OCI-LY7 (cell line): ENCODE results near the gene EPB41L2. TPM values are rescaled to one million over a fixed set of nuclear protein-coding genes. Genes with fewer than 3 reads are reported as not detected.

ENCODE experiments used
- BruUV-seq: library from RNA; stranded (reverse); fragments of 400-500 nt; replicated peaks from 2 replicates; lab custom pipeline; 2021; lab: Mats Ljungman, UMichigan
- CTCF ChIA-PET: fragments of 300-600 bp; sonication (Branson Sonifier 250); formaldehyde crosslinking; loops from one replicate; lab custom pipeline; 2022; ENCODE audit warnings: antibody characterized with exemption; ENCODE audit not compliant: unreplicated experiment; lab: Charles Lee
- POLR2A ChIA-PET: fragments of 300-600 bp; sonication (Branson Sonifier 250); formaldehyde crosslinking; loops from one replicate; lab custom pipeline; 2022; ENCODE audit warnings: antibody characterized with exemption; lab: Charles Lee
- DNase-seq: peaks from one replicate; pipeline ENCODE4 v3.0.0-alpha.2; 2015; ENCODE audit warnings: low spot score
- H2AFZ ChIP-seq: fragments of 200-600 bp; sonication (generic), shearing (Covaris generic); 2 replicates; pipeline ENCODE4 v1.6.1; 2014; ENCODE audit warnings: mild to moderate bottlenecking, antibody characterized with exemption, low read length, moderate library complexity
- H3K27ac ChIP-seq: fragments of 200-600 bp; sonication (generic); 2 replicates; pipeline ENCODE4 v1.5.1; 2014; ENCODE audit warnings: mixed run types, low read depth, mild to moderate bottlenecking, moderate library complexity, low read length, inconsistent platforms; ENCODE audit not compliant: poor library complexity, severe bottlenecking
- H3K36me3 ChIP-seq: fragments of 200-600 bp; sonication (generic); 2 replicates; pipeline ENCODE4 v1.6.1; 2014; ENCODE audit warnings: mild to moderate bottlenecking, antibody characterized with exemption, low read length, moderate library complexity, mixed read lengths; ENCODE audit not compliant: insufficient read depth
- H3K4me1 ChIP-seq: fragments of 200-600 bp; sonication (generic); 2 replicates; pipeline ENCODE4 v1.5.1; 2014; ENCODE audit warnings: mild to moderate bottlenecking, low read length; ENCODE audit not compliant: insufficient read depth, poor library complexity, severe bottlenecking
- H3K4me2 ChIP-seq: fragments of 200-600 bp; sonication (generic); 2 replicates; pipeline ENCODE4 v1.6.1; 2014; ENCODE audit warnings: mild to moderate bottlenecking, low read length
- H3K4me3 ChIP-seq: fragments of 200-600 bp; sonication (generic); 2 replicates; pipeline ENCODE4 v1.5.1; 2014; ENCODE audit warnings: mild to moderate bottlenecking, low read depth, low read length; ENCODE audit not compliant: poor library complexity, severe bottlenecking
- H3K79me2 ChIP-seq: fragments of 200-600 bp; sonication (generic); 2 replicates; pipeline ENCODE4 v1.6.1; 2016; ENCODE audit warnings: low read depth, mild to moderate bottlenecking, low read length, moderate library complexity, mixed read lengths; ENCODE audit not compliant: insufficient read depth
- H3K9me2 ChIP-seq: fragments of 200-600 bp; sonication (generic); 2 replicates; pipeline ENCODE4 v1.6.1; 2016; ENCODE audit warnings: mild to moderate bottlenecking, low read length, mixed read lengths; ENCODE audit not compliant: insufficient read depth
- H3K9me3 ChIP-seq: fragments of 200-600 bp; sonication (generic); 2 replicates; pipeline ENCODE4 v1.6.1; 2014; ENCODE audit warnings: mild to moderate bottlenecking, mixed run types, low read length, mixed read lengths
- H4K20me1 ChIP-seq: fragments of 200-600 bp; sonication (generic); 2 replicates; pipeline ENCODE4 v1.6.1; 2014; ENCODE audit warnings: mild to moderate bottlenecking, antibody characterized with exemption, low read length, moderate library complexity, mixed read lengths; ENCODE audit not compliant: insufficient read depth
- CTCF ChIP-seq: fragments of 200-600 bp; sonication (generic); conservative IDR thresholded peaks from 2 replicates; pipeline ENCODE4 v1.5.1; 2014; ENCODE audit warnings: mild to moderate bottlenecking, antibody characterized with exemption, low read length, moderate library complexity, mixed read lengths
- EZH2phosphoT487 ChIP-seq: fragments of 200-600 bp; sonication (generic); IDR thresholded peaks from 2 replicates; pipeline ENCODE4 v1.6.1; 2018; ENCODE audit warnings: low read depth, borderline replicate concordance, mild to moderate bottlenecking, mixed run types, antibody characterized with exemption, low read length, moderate library complexity, mixed read lengths
- intact Hi-C: fragments of 100-400 bp; cut with micrococcal nuclease; formaldehyde crosslinking; loops from one replicate; pipeline ENCODE4 v1.10.0; 2022; ENCODE audit not compliant: unreplicated experiment
- total RNA-seq, 2 experiments: library from RNA; depleted of rRNA in 1 of 2; stranded (reverse); fragments of >200 nt in 1 of 2; shearing (Covaris generic) in 1 of 2; gene quantifications; 2 replicates each; pipeline ENCODE4 v1.2.3, GENCODE V29; 2014 to 2022

The EPB41L2 gene
- total RNA-seq, 2 experiments from 2014 or later, result 36.7 to 138 TPM

- H3K27ac ChIP-seq, result no peak overlapping the region
- TF ChIP-seq CTCF (no peak), EZH2phosphoT487 (no peak)
- no peaks in the 10 kb centered on the region for H4K20me1 ChIP-seq
- H3K4me1 ChIP-seq, result no peaks in the 10 kb centered on the region
- no peak overlapping the region for H3K4me2 ChIP-seq
- H3K9me3 ChIP-seq, result peaks cover 25% of the 10 kb centered on the region
- no peak overlapping the region for H2AFZ ChIP-seq
- H3K4me3 ChIP-seq, result no peak overlapping the region
- no peak for DNase-seq
- H3K79me2 ChIP-seq, result peaks cover 17% of the 10 kb centered on the region; the same call in 1 of the 2 replicates
- intact Hi-C loops, result no loop called here
- CTCF ChIA-PET, result no interaction called here
- POLR2A ChIA-PET, result interaction anchor here (0.6 to 1.1 kb wide), 5 partner anchors 12 to 199 kb away, joined by 3 to 5 read pairs (median 3); no protein-coding TSS in a partner anchor
- no TSS peak for BruUV-seq
- peaks cover 10% of the 10 kb centered on the region for H3K36me3 ChIP-seq
- no peaks in the 10 kb centered on the region; the same call in 1 of the 2 replicates for H3K9me2 ChIP-seq
Measured at GRCh38 chr6:130981409-130981808, 81.6 kb downstream of the EPB41L2 start.

- peaks cover 13% of the 10 kb centered on the region; the same call in 1 of the 2 replicates for H3K79me2 ChIP-seq
- ChIA-PET POLR2A (interaction anchor here (0.6 to 1.2 kb wide), 4 partner anchors 13 to 98 kb away, joined by 3 to 5 read pairs (median 4); no protein-coding TSS in a partner anchor), CTCF (no interaction called here)
- DNase-seq, result no peak
- H4K20me1 ChIP-seq, result no peaks in the 10 kb centered on the region
- no peaks in the 10 kb centered on the region; the same call in 1 of the 2 replicates for H3K9me2 ChIP-seq
- BruUV-seq, result no TSS peak
- TF ChIP-seq CTCF, result no peak
- TF ChIP-seq EZH2phosphoT487, result no peak
- no peak overlapping the region for H3K27ac ChIP-seq
- H3K4me2 ChIP-seq, result no peak overlapping the region
- intact Hi-C loops, result no loop called here
- peaks cover 15% of the 10 kb centered on the region for H3K9me3 ChIP-seq
- H3K36me3 ChIP-seq, result peaks cover 8% of the 10 kb centered on the region
- H2AFZ ChIP-seq, result no peak overlapping the region
- no peaks in the 10 kb centered on the region for H3K4me1 ChIP-seq
- no peak overlapping the region for H3K4me3 ChIP-seq
Measured at GRCh38 chr6:130980310-130981032, 82.6 kb downstream of the EPB41L2 start.
